Hypothalamus (tissue), 51 donors: ENCODE measurements around the gene AKTIP.

Source experiments
- DNase-seq, 51 donors: peaks; one replicate each; lab custom pipeline; 2025; lab: John Stamatoyannopoulos, UW

AKTIP gene

DNA sequence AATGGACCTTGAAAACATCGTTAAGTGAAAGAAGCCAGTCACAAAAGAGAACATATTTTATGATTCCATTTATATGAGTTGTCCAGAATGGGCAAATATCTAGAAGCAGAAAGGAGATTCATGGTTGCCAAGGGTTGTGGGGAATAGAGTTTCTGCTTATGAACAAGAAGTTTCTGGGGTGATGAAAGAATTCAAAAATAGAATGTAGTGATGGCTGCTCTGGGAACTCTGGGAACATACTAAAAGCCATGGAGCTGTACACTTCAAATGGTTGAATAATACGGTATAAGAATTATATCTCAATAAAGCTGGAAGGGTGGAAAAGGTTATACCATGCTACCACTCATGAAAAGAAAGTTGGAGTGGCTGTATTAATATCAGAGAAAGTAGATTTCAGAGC lies 18.5 kb downstream of the AKTIP start:
- no peak for DNase-seq

DNA sequence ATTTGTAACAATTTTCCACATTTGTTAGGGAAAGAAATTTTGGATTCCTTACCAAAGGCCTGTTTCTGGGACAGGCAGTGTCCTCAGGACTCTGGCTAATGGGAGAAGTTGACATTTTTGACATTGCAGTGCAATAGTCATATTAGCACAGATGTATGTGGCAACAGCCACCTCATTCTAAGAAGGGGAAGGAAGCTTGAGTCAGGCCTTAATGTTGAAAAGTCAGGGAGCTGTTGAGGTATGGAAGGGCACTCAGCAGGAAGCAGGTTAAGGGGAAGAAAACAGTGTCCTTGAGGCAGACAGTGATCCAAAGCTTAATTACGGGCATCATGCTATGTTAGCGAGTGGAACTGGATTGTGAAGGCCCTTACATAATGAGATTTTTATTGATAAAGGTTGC lies 20.9 kb downstream of the AKTIP start:
- no peak for DNase-seq

DNA sequence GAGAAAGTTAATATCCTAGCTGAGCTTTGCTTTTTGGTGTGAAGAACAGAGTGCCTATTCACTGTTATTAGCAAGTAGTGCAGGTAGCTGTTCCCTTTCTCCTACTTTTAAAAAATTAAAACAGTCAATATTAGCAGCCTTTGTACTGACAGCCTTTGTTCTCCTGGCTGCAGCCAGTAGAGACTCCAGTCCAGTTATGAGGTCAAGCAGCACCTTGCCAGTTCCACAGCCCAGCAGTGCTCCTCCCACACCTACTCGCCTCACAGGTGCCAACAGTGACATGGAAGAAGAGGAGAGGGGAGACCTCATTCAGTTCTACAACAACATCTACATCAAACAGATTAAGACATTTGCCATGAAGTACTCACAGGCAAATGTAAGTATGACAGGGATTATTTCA lies 22.6 kb downstream of the AKTIP start:
- no peak for DNase-seq

DNA sequence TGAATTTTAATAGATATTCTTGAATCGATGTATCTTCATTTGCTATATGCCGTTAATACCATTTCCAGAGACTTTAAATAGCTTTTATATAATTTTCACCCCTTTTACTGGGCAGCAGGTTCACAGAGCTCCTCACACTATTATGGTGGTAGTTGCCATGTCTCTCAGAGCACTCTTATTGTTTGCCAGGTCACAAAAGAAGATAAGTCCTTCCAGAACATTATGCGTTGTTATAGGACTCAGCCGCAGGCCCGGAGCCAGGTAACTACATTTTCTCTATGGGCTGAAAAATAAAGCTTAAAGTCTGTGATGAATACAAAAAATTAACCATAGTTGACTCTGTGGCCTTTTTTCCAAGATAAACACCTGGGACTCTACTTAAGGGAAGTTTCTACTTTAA lies 24.0 kb downstream of the AKTIP start:
- no peak for DNase-seq

DNA sequence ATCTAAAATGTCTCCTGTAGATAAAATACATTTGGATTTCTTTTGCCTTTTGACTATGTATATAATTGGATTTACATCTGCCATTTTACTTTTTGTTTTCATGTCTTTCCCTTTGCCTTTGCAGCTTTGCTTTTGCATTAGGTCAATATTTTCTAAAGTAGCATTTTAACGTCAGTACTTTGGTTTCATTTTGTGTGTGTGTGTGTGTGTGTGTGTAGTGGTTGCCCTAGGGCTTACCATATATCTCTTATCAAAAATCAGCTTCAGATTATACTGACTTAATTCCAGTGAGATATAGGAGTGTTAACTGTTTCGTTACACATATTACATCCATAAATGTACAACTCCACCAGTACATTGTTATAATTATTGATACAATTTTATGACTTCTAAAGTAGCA lies 26.1 kb downstream of the AKTIP start:
- DNase-seq: no peak

DNA sequence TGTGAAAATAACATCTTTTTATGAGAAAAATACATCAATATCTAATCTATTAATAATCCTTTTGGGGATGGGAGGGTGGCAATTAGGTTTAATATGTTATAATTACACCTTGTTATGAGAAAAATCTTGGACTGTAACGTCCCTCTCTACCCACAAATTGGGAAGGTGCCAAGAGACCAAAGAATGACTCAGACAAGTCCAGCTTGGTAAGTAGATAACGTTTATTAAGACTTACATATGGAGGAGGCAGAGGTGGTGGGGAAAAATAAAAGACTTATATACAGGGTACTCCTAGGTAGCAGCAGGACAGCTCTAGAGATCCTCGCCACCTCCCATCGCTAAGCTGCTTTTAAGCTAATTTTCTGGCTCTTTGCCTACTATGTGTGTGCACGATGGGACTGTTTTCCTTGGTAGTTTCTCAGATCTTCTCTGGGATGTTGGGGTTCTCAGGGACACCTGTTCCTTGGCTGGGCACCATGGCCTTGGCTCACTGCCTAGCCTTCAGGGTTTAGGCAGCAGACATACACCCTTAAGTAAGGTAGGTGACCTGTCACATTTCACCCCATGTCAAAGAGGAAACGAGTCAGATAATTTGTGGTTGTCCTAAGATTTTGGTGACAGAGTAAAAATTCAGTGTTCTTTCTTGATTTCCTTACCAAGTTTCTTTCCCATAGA lies 37.3 kb downstream of the AKTIP start:
- DNase-seq: no peak

DNA sequence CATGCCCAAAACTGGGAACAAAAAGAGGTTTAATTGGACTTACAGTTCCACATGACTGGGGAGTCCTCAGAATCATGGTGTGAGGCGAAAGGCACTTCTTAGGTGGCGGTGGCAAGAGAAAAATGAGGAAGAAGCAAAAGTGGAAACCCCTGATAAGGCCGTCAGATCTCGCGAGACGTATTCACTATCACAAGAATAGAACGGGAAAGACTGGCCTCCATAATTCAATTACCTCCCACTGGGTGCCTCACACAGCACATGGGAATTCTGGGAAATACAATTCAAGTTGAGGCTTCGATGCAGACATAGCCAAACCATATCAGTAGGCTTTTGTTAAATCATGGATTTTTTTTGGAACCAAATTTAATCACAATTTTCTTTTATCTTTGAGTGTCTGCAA lies 44.4 kb downstream of the AKTIP start:
- DNase-seq: no peak

DNA sequence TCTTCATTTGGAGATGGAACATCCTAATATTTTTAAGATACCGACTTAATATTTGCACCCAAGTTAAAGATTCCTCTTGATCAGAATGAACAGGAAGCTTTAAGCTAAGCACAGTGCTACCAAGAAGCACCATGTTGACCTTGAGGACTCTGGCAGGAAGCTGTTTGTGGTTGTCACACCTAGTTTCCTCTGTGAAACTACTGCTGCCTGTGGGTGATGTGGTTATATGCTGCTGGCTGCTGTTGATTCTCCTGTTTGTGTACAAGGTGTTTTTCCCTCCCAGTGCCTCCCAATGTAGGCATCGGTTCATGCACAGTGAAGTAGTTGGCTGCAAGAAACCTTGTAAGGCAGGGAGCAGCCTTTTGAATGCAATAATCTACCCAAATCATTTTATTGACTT lies 45.3 kb downstream of the AKTIP start:
- DNase-seq: no peak

DNA sequence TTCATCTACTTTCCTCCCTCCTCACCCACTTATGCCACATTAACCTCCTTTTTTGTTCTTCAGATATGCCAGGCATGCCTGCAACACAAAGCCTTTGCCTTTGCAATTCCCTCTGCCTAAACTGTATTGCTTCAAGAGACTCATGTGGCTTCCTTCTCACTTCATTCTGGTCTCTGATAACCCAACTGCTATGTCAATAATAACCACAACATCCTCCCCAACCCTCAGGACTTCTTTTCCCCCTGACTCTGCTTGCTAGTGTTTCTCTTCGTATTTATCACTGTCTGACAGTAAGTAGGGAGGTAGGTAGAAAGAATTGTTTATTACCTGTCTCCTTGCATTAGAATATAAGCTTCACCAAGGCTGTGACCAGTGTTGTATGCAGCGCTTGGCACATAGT lies 46.4 kb downstream of the AKTIP start:
- no peak for DNase-seq

DNA sequence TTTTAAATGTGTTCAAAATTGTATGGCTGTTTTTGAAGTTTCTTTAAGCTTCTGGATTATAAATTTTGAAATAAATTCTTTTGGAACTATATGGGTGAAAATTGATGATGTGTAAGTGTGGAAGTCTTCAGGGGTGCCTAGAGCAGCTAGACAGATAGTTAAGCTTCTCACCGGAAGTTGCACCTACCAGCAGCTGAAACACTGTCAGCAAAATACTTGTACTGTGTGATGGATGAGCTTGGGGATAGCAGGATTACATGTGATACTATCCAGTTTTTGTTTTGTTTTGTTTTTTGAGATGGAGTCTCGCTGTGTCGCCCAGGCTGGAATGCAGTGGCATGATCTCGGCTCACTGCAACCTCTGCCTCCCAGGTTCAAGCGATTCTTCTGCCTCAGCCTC lies 49.1 kb downstream of the AKTIP start:
- no peak for DNase-seq

DNA sequence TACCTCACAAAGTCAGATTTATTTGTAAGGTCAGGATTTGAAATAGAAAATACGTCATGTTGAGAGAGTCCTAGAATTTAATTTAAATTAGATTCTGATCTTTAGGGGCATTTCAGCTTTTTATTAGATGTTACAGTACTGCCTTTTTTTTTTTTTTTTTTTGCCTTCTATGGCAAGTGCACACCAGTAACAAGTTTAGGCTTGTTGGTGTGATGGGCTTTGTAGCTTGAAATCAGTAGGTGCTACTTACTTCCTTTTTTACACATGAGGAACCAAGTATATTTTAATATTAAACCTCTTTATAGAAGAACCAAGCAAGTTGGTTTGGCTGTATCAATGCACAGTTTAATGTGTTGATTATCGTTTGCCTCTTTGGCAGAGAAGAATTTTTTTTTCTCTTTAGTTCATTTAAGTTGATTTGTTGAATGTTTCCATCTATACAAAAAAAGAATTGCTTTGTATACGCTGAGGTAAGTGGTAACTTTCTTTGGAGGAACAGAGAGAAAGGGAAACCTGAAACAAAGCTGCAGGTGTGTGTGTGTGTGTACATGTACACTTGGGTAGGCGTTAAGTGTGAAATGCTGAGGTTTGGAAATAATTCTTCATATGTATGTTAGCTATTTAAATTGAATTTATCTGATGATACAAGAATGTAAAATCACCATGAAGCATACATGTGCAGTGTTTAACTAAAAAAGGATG lies 53.0 kb downstream of the AKTIP start:
- no peak for DNase-seq

DNA sequence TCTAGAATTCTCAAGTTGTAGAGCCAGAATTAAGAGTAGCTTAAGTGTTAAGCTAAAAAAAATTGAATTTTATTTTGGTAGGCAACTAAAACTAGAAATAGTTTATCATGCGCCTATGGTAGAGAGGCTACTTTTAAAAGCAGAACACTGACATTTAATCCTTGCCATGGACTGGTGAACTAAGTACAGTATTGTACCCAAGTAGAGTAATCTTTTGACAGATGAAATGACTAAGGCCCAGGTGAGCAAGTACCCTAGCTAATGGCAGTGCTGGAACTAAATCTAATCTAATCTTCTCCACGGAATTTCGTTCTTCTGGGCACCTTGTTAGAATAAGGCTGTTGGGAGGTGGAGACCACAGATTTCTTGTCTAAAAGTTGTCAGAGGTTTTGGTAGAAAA lies 56.9 kb downstream of the AKTIP start:
- no peak for DNase-seq

DNA sequence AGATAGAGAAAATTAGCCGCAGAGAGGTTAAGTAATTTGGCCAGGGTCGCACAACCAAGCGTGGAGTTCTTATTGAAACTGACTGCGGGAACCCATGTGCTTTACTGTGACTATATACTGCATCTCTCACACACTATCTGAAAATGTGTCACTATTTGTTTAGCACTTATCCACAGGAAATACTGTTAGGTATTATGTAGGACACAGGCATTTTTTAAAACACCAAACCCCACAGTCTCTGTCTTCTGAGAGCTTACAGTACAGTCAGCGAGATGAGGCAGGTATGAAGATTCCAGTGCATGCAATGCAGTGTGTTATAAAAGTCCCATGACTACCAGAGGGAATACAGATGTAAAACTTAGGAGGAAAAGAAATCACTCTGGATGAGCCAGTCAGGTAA lies 57.5 kb downstream of the AKTIP start:
- DNase-seq: no peak
